ENCODE measurements around the gene TTC9C.

GRCh38 chr11:62725646-62726045 lies 2.6 kb upstream of the TTC9C start:
- TF ChIP-seq TAF1 (IDR thresholded peaks at IDR 0.05; ENCODE audit: low read depth, low read length) (no peak), POLR2AphosphoS5 (IDR thresholded peaks at IDR 0.05; ENCODE audit: low read depth, low read length) (no peak)
